ENCODE data around the gene CMTM8.

The CMTM8 gene

GRCh38 chr3:32309654-32310242, 71.3 kb downstream of the CMTM8 start:
- Histone ChIP-seq H3K4me2 (ENCODE audit: low read length) (no peak overlapping the region), H2AFZ (ENCODE audit: insufficient read depth, low read length, poor library complexity) (no peak overlapping the region), H3K79me1 (ENCODE audit: low read length) (no peaks in the 10 kb centered on the region), H3K36me3 (ENCODE audit: control insufficient read depth in 1 of 2, insufficient read depth in 2 of 2, low read length in 2 of 2) (no peaks in the 10 kb centered on the region), H3K79me2 (ENCODE audit: control insufficient read depth, insufficient read depth, low read length, poor library complexity) (no peaks in the 10 kb centered on the region), H2BK5ac (ENCODE audit: low read depth, low read length, poor library complexity) (no peak overlapping the region), H3K27me3 (ENCODE audit: insufficient read depth, low read length) (no peaks in the 10 kb centered on the region), H3K14ac (ENCODE audit: low read length) (no peak overlapping the region), H3K4ac (ENCODE audit: low read depth, low read length) (no peak overlapping the region), H3K9me3 (ENCODE audit: insufficient read depth, low read depth, low read length) (no peaks in the 10 kb centered on the region), H3K23ac (ENCODE audit: low read length) (no peak overlapping the region), H3K4me1 (ENCODE audit: control insufficient read depth in 1 of 2, insufficient read depth in 2 of 2, low read length in 2 of 2) (peaks cover 3 to 8% of the 10 kb centered on the region in 2 experiments), H4K12ac (ENCODE audit: low read depth, low read length) (no peak overlapping the region), H2BK120ac (ENCODE audit: insufficient read depth, low read length, poor library complexity) (no peak overlapping the region), H4K91ac (ENCODE audit: low read depth, low read length) (no peak overlapping the region), H3K27ac (ENCODE audit: low read depth, low read length) (no peak overlapping the region), H2AK5ac (ENCODE audit: low read length) (no peak overlapping the region), H3K9ac (ENCODE audit: low read length) (no peak overlapping the region), H3K4me3 (ENCODE audit: low read depth, low read length) (no peak overlapping the region), H3K18ac (ENCODE audit: low read length) (no peak overlapping the region), H2BK12ac (ENCODE audit: low read length) (no peak overlapping the region), H4K8ac (ENCODE audit: low read depth, low read length) (no peak overlapping the region)
- WGBS (ENCODE audit: extremely low coverage, insufficient coverage, insufficient read length), result no CpG with 5 or more reads among the region's 5 CpGs
- no peak for DNase-seq

- Histone ChIP-seq H3K36me3 (ENCODE audit: control insufficient read depth in 1 of 2, insufficient read depth in 2 of 2, low read length in 2 of 2) (no peaks in the 10 kb centered on the region), H2BK120ac (ENCODE audit: insufficient read depth, low read length, poor library complexity) (no peak overlapping the region), H3K79me1 (ENCODE audit: low read length) (no peaks in the 10 kb centered on the region), H4K12ac (ENCODE audit: low read depth, low read length) (no peak overlapping the region), H2AFZ (ENCODE audit: insufficient read depth, low read length, poor library complexity) (no peak overlapping the region), H2BK5ac (ENCODE audit: low read depth, low read length, poor library complexity) (no peak overlapping the region), H3K4ac (ENCODE audit: low read depth, low read length) (no peak overlapping the region), H3K14ac (ENCODE audit: low read length) (no peak overlapping the region), H3K4me1 (ENCODE audit: control insufficient read depth in 1 of 2, insufficient read depth in 2 of 2, low read length in 2 of 2) (peaks cover 3 to 8% of the 10 kb centered on the region in 2 experiments), H4K8ac (ENCODE audit: low read depth, low read length) (no peak overlapping the region), H3K23ac (ENCODE audit: low read length) (no peak overlapping the region), H3K18ac (ENCODE audit: low read length) (no peak overlapping the region), H3K4me2 (ENCODE audit: low read length) (no peak overlapping the region), H4K91ac (ENCODE audit: low read depth, low read length) (no peak overlapping the region), H3K9me3 (ENCODE audit: insufficient read depth, low read depth, low read length) (no peaks in the 10 kb centered on the region), H3K27me3 (ENCODE audit: insufficient read depth, low read length) (no peaks in the 10 kb centered on the region), H3K27ac (ENCODE audit: low read depth, low read length) (no peak overlapping the region), H2BK12ac (ENCODE audit: low read length) (no peak overlapping the region), H3K4me3 (ENCODE audit: low read depth, low read length) (no peak overlapping the region), H2AK5ac (ENCODE audit: low read length) (no peak overlapping the region), H3K79me2 (ENCODE audit: control insufficient read depth, insufficient read depth, low read length, poor library complexity) (no peaks in the 10 kb centered on the region), H3K9ac (ENCODE audit: low read length) (no peak overlapping the region)
- no CpG with 5 or more reads among the region's 5 CpGs for whole genome bisulfite sequencing (ENCODE audit: extremely low coverage, insufficient coverage, insufficient read length)
- DNase-seq, result no peak
These were observed 71.9 kb downstream of the CMTM8 start for GRCh38 chr3:32310336-32310735.

GRCh38 chr3:32310918-32311839, 72.7 kb downstream of the CMTM8 start:
- no peak overlapping the region for H4K8ac ChIP-seq (ENCODE audit: low read depth, low read length)
- no CpG with 5 or more reads among the region's 15 CpGs for WGBS (ENCODE audit: extremely low coverage, insufficient coverage, insufficient read length)
- no peak overlapping the region for H4K91ac ChIP-seq (ENCODE audit: low read depth, low read length)
- H3K18ac ChIP-seq (ENCODE audit: low read length), result no peak overlapping the region
- no peak overlapping the region for H2AFZ ChIP-seq (ENCODE audit: insufficient read depth, low read length, poor library complexity)
- H3K9me3 ChIP-seq (ENCODE audit: insufficient read depth, low read depth, low read length), result no peaks in the 10 kb centered on the region
- no peak overlapping the region for H3K14ac ChIP-seq (ENCODE audit: low read length)
- H3K4me2 ChIP-seq (ENCODE audit: low read length), result no peak overlapping the region
- no peak overlapping the region for H2BK12ac ChIP-seq (ENCODE audit: low read length)
- no peak overlapping the region for H3K4ac ChIP-seq (ENCODE audit: low read depth, low read length)
- no peak for DNase-seq
- no peak overlapping the region for H3K4me3 ChIP-seq (ENCODE audit: low read depth, low read length)
- H3K23ac ChIP-seq (ENCODE audit: low read length), result no peak overlapping the region
- H2BK120ac ChIP-seq (ENCODE audit: insufficient read depth, low read length, poor library complexity), result no peak overlapping the region
- H2BK5ac ChIP-seq (ENCODE audit: low read depth, low read length, poor library complexity), result no peak overlapping the region
- H3K9ac ChIP-seq (ENCODE audit: low read length), result no peak overlapping the region
- H2AK5ac ChIP-seq (ENCODE audit: low read length), result no peak overlapping the region
- H3K79me2 ChIP-seq (ENCODE audit: control insufficient read depth, insufficient read depth, low read length, poor library complexity), result no peaks in the 10 kb centered on the region
- H3K27ac ChIP-seq (ENCODE audit: low read depth, low read length), result no peak overlapping the region
- H3K36me3 ChIP-seq (ENCODE audit: control insufficient read depth in 1 of 2, insufficient read depth in 2 of 2, low read length in 2 of 2), result no peaks in the 10 kb centered on the region
- H3K79me1 ChIP-seq (ENCODE audit: low read length), result no peaks in the 10 kb centered on the region
- H3K27me3 ChIP-seq (ENCODE audit: insufficient read depth, low read length), result no peaks in the 10 kb centered on the region
- no peak overlapping the region for H4K12ac ChIP-seq (ENCODE audit: low read depth, low read length)
- H3K4me1 ChIP-seq (ENCODE audit: control insufficient read depth in 1 of 2, insufficient read depth in 2 of 2, low read length in 2 of 2), result peaks cover 3 to 8% of the 10 kb centered on the region in 2 experiments

GRCh38 chr3:32312251-32312650, 73.8 kb downstream of the CMTM8 start:
- DNase-seq, result no peak
- no peak overlapping the region for H2BK120ac ChIP-seq (ENCODE audit: insufficient read depth, low read length, poor library complexity)
- H3K36me3 ChIP-seq (ENCODE audit: control insufficient read depth in 1 of 2, insufficient read depth in 2 of 2, low read length in 2 of 2), result no peaks in the 10 kb centered on the region
- H3K23ac ChIP-seq (ENCODE audit: low read length), result no peak overlapping the region
- no CpG with 5 or more reads among the region's 1 CpG for WGBS (ENCODE audit: extremely low coverage, insufficient coverage, insufficient read length)
- H4K12ac ChIP-seq (ENCODE audit: low read depth, low read length), result no peak overlapping the region
- peaks cover 3 to 8% of the 10 kb centered on the region in 2 experiments for H3K4me1 ChIP-seq (ENCODE audit: control insufficient read depth in 1 of 2, insufficient read depth in 2 of 2, low read length in 2 of 2)
- H3K9me3 ChIP-seq (ENCODE audit: insufficient read depth, low read depth, low read length), result no peaks in the 10 kb centered on the region
- H2AK5ac ChIP-seq (ENCODE audit: low read length), result no peak overlapping the region
- H3K4me2 ChIP-seq (ENCODE audit: low read length), result no peak overlapping the region
- no peak overlapping the region for H3K4ac ChIP-seq (ENCODE audit: low read depth, low read length)
- no peak overlapping the region for H4K8ac ChIP-seq (ENCODE audit: low read depth, low read length)
- H2BK12ac ChIP-seq (ENCODE audit: low read length), result no peak overlapping the region
- no peak overlapping the region for H3K4me3 ChIP-seq (ENCODE audit: low read depth, low read length)
- no peak overlapping the region for H2AFZ ChIP-seq (ENCODE audit: insufficient read depth, low read length, poor library complexity)
- H3K18ac ChIP-seq (ENCODE audit: low read length), result peak overlapping the region; percentile 62
- H3K14ac ChIP-seq (ENCODE audit: low read length), result no peak overlapping the region
- H3K27me3 ChIP-seq (ENCODE audit: insufficient read depth, low read length), result no peaks in the 10 kb centered on the region
- no peak overlapping the region for H2BK5ac ChIP-seq (ENCODE audit: low read depth, low read length, poor library complexity)
- no peak overlapping the region for H3K9ac ChIP-seq (ENCODE audit: low read length)
- no peaks in the 10 kb centered on the region for H3K79me2 ChIP-seq (ENCODE audit: control insufficient read depth, insufficient read depth, low read length, poor library complexity)
- no peak overlapping the region for H4K91ac ChIP-seq (ENCODE audit: low read depth, low read length)
- H3K79me1 ChIP-seq (ENCODE audit: low read length), result no peaks in the 10 kb centered on the region
- no peak overlapping the region for H3K27ac ChIP-seq (ENCODE audit: low read depth, low read length)

Data from trophoblast cell (in vitro differentiated cells and primary cell).